GM13977 (cell line): ENCODE results near the gene SPRED1.

Experiments used
- DNase-seq: peaks from one replicate; pipeline ENCODE4 v3.0.0; 2012; ENCODE audit warnings: low spot score
- in situ Hi-C: fragments of 300-500 bp; cut with MboI; formaldehyde crosslinking; loops from one replicate; pipeline ENCODE4 v1.12.0; 2022; ENCODE audit warnings: low sequenced_read_pairs, low pct_unique_long_range_greater_than_20kb, mixed read lengths, inconsistent platforms; ENCODE audit not compliant: unreplicated experiment
- TF ChIP-seq, protein P1 (sequence below): IDR thresholded peaks from 2 replicates; pipeline ENCODE4 v1.5.1; 2012; ENCODE audit warnings: mild to moderate bottlenecking, control low read depth; ENCODE audit not compliant: insufficient read depth; ENCODE audit errors: extremely low read depth, missing control alignments

The SPRED1 gene

DNA sequence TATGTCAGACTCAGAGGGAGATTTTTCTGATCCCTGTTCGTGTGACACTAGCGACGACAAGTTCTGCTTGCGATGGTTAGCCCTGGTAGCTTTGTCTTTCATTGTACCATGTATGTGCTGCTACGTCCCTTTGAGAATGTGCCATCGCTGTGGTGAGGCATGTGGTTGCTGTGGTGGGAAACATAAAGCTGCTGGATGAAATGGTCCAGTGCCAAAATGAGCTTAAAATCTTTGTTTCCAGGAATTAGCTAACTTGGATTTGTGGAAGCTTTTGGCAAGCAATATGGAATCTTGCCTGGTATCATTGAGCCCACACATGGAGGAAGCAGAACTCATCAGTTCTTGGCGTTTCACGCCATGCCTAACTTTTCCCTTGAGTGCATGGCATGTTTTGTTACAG, 98.8 kb downstream of the SPRED1 start:
- no peak for DNase-seq
- in situ Hi-C loops: no loop called here

DNA sequence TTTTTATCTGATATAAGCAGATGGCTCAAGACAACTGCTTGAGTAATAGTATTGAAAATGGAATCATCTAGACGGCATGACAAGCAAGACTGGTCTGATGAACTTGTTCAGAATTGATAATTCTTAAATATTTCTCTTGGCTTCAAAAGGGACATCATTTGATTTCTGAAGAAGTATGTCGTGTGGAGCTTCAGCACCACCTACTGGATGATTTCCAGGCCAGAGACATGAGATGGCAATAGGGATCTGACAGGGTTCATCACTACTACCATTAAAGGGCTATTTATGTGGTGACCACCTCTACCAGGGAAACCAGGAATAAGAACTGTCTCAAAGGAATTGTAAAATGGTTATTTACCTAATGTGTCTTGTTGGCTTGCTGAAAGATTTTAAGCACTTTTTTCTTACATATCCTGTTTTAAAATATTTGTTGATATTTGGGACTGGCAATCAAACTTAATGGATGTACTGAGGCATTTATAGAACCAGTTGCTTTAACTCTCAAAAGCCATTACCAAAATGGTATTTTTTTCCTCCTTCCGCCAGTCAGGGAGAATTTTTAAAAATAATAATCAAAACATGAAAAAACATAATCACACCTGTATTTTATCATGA, 101.8 kb downstream of the SPRED1 start:
- peak; percentile 27 for DNase-seq
- TF ChIP-seq, protein P1, sequence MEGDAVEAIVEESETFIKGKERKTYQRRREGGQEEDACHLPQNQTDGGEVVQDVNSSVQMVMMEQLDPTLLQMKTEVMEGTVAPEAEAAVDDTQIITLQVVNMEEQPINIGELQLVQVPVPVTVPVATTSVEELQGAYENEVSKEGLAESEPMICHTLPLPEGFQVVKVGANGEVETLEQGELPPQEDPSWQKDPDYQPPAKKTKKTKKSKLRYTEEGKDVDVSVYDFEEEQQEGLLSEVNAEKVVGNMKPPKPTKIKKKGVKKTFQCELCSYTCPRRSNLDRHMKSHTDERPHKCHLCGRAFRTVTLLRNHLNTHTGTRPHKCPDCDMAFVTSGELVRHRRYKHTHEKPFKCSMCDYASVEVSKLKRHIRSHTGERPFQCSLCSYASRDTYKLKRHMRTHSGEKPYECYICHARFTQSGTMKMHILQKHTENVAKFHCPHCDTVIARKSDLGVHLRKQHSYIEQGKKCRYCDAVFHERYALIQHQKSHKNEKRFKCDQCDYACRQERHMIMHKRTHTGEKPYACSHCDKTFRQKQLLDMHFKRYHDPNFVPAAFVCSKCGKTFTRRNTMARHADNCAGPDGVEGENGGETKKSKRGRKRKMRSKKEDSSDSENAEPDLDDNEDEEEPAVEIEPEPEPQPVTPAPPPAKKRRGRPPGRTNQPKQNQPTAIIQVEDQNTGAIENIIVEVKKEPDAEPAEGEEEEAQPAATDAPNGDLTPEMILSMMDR: peak; percentile 84
- in situ Hi-C loops: no loop called here

More for the DNA sequence above, 98.8 kb downstream of the SPRED1 start:
- TF ChIP-seq, protein P1: no peak

DNA sequence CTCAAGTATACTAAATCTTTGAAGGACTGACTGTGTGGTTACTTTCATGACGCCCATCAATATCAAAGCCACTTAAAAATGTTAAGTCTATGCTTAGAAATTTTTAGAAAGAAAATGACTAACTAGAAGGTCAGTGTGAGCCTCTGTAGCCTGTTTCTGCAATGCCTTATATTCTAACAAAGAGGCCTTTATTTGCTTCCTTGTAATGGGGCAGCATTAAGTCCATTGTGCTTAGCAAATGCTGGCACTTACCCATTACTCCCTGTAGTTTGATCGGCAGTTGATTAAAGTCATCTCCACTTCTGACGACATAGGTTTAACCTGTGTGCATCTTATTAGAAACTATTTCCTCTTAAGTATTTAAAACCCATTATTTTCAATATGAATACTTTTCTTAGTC, 109.7 kb downstream of the SPRED1 start:
- DNase-seq: no peak
- TF ChIP-seq, protein P1: no peak
- in situ Hi-C loops: loop anchor here (10.0 kb wide), 1 partner anchor 358 kb away; no protein-coding TSS in a partner anchor

DNA sequence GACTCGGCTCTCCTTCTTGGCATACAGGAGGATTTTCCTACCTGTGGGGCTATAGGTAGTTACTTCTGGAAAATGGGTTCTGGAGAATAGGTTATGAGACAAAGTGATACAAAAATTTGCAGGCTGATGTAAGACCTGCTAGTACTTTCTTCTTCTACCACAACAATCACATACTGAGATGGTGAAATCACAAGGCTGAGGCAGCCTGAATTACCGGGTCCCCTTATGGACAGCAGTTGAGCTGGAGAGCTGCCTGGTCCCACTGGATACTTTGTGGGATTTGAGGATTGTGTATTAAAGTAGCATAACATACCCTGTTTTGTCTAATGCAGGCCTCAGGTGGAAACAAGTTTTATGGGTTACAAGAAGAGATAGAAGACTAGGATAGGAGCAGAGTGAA, 114.8 kb downstream of the SPRED1 start:
- TF ChIP-seq, protein P1: no peak
- in situ Hi-C loops: loop anchor here (10.0 kb wide), 1 partner anchor 363 kb away; no protein-coding TSS in a partner anchor
- DNase-seq: no peak

DNA sequence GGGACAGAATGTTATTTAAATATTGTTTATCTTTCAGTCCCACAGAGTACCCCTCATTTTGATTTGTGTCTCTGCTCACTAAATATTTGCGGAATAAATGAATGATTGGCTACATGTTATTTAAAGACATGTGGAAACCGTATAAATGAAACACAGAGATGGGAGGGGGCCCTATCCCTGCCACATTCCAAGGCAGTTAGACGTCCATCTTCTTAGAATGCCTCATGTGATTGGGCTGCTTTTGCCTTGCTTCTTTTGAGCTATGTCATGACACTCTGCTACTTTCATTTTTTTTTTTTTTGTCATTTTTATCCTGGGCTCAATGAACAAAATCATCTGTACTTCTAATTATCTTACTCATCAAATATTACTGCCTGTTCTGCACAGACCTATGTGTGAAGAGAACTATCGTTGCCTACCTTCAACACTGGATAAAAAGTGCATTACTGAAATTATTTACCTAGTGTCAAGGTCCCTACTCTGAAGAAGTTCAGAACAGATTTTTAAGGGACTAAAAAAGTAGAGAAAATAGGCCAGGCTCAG, 117.4 kb downstream of the SPRED1 start:
- TF ChIP-seq, protein P1: no peak
- in situ Hi-C loops: loop anchor here (10.0 kb wide), 1 partner anchor 365 kb away; no protein-coding TSS in a partner anchor
- no peak for DNase-seq

DNA sequence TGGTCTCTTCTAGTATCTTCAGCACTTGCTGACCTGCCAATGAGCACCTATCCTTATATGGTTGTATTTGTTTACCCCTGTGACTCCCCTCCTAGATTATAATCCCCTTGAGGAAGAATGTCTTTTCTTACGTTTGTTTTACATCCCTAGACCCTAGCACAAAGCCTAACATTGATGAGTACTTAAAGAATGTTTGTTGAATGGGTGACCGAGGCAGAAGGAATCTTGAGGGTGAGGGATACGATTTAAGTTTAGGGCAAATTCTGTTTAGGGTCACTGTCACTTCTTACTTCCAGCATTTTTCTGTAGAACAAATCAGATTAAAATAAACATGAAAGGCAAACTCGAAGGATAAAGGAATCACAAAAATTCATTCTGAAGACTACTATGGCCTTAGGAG, 120.4 kb downstream of the SPRED1 start:
- in situ Hi-C loops: no loop called here
- TF ChIP-seq, protein P1: no peak

More for the DNA sequence above, 120.4 kb downstream of the SPRED1 start:
- no peak for DNase-seq
